EH (cell line): ENCODE results near the gene CDH16.
"Not testable (repeated sequence)": the region's sequence is repeated elsewhere in the genome, so short reads cannot be mapped to it uniquely, and the experiment has no call there.

Experiments
- DNase-seq: peaks from one replicate; pipeline ENCODE4 v3.0.0-alpha.2; 2015; ENCODE audit warnings: low read depth

CDH16 gene

GRCh38 chr16:66872559-66872942 is 46.1 kb downstream of the CDH16 start:
- DNase-seq = no peak

GRCh38 chr16:66871840-66872239 is 46.8 kb downstream of the CDH16 start:
- no peak for DNase-seq

- DNase-seq = not testable (repeated sequence)
Measured at GRCh38 chr16:66871363-66871762, 47.3 kb downstream of the CDH16 start.

GRCh38 chr16:66869424-66869823 is 49.3 kb downstream of the CDH16 start:
- no peak for DNase-seq

- DNase-seq = no peak
Measured at GRCh38 chr16:66863707-66864106, 55.0 kb downstream of the CDH16 start.

GRCh38 chr16:66862023-66862520 is 56.6 kb downstream of the CDH16 start:
- no peak for DNase-seq

GRCh38 chr16:66859397-66860068 is 59.2 kb downstream of the CDH16 start:
- DNase-seq = no peak

GRCh38 chr16:66858740-66859396 is 59.8 kb downstream of the CDH16 start:
- DNase-seq = peak; percentile 79
